Liver (tissue), 10 donors: ENCODE results near the gene KIAA1586. TPM values are rescaled to one million over a fixed set of nuclear protein-coding genes. Genes with fewer than 3 reads are reported as not detected.

Experiments used
- DNase-seq: peaks from one replicate; pipeline ENCODE4 v3.0.0-alpha.2; 2017; ENCODE audit warnings: low spot score
- H3K27ac ChIP-seq, 2 donors: one replicate each; pipeline ENCODE4 v1.7.0; 2013; ENCODE audit warnings: inconsistent platforms in 2 of 2, low read length in 2 of 2, control low read depth in 1 of 2, low read depth in 1 of 2, mild to moderate bottlenecking in 1 of 2
- H3K27me3 ChIP-seq, 4 donors: one replicate each; pipeline versions ENCODE4 v1.6.1 to v1.7.0; 2013; ENCODE audit warnings: low read length in 3 of 4, inconsistent platforms in 1 of 4, mild to moderate bottlenecking in 1 of 4, moderate library complexity in 1 of 4; ENCODE audit not compliant: control insufficient read depth in 4 of 4, insufficient read depth in 4 of 4
- H3K36me3 ChIP-seq, 4 donors: one replicate each; pipeline versions ENCODE4 v1.6.1 to v1.7.0; 2013; ENCODE audit warnings: low read length in 3 of 4, mild to moderate bottlenecking in 3 of 4, low read depth in 1 of 4, moderate library complexity in 1 of 4; ENCODE audit not compliant: control insufficient read depth in 4 of 4, insufficient read depth in 3 of 4
- H3K4me1 ChIP-seq, 4 donors: one replicate each; pipeline versions ENCODE4 v1.6.1 to v1.7.0; 2013; ENCODE audit warnings: low read length in 3 of 4, mild to moderate bottlenecking in 3 of 4, moderate library complexity in 1 of 4; ENCODE audit not compliant: control insufficient read depth in 4 of 4, insufficient read depth in 4 of 4
- H3K4me3 ChIP-seq, 3 donors: one replicate each; pipeline versions ENCODE4 v1.6.1 to v1.7.0; 2013; ENCODE audit warnings: low read length in 3 of 3, control low read depth in 1 of 3, low read depth in 1 of 3, mild to moderate bottlenecking in 1 of 3
- H3K9ac ChIP-seq, 2 donors: one replicate each; pipeline ENCODE4 v1.7.0; 2013; ENCODE audit warnings: low read length in 2 of 2, mild to moderate bottlenecking in 2 of 2, moderate library complexity in 2 of 2, control low read depth in 1 of 2, low read depth in 1 of 2
- H3K9me3 ChIP-seq, 4 donors: one replicate each; pipeline versions ENCODE4 v1.6.1 to v1.7.0; 2013; ENCODE audit warnings: low read length in 3 of 4; ENCODE audit not compliant: control insufficient read depth in 4 of 4
- ATF3 ChIP-seq: IDR thresholded peaks from 2 replicates; pipeline ENCODE4 v1.6.1; 2016; ENCODE audit warnings: antibody characterized with exemption
- CTCF ChIP-seq: fragments of 150-350 bp; IDR thresholded peaks from 2 replicates; pipeline ENCODE4 v1.5.1; 2017; ENCODE audit warnings: improper control_type of control experiment, low read depth, low read length; ENCODE audit not compliant: missing input control
- EGR1 ChIP-seq, 2 donors: IDR thresholded peaks; 2 replicates each; pipeline ENCODE4 v1.6.1; 2016 to 2018; ENCODE audit warnings: antibody characterized with exemption in 2 of 2, low read depth in 2 of 2
- FOXA1 ChIP-seq: IDR thresholded peaks from 2 replicates; pipeline ENCODE4 v1.6.1; 2016; ENCODE audit warnings: antibody characterized with exemption
- FOXA2 ChIP-seq: IDR thresholded peaks from 2 replicates; pipeline ENCODE4 v1.6.1; 2016; ENCODE audit warnings: antibody characterized with exemption
- HNF4A ChIP-seq, 2 donors: conservative IDR thresholded peaks; 2 replicates each; pipeline ENCODE4 v1.6.1; 2016; ENCODE audit warnings: antibody characterized with exemption in 2 of 2, mild to moderate bottlenecking in 2 of 2
- JUND ChIP-seq, 2 donors: IDR thresholded peaks; 2 replicates each; pipeline ENCODE4 v1.6.1; 2016; ENCODE audit warnings: antibody characterized with exemption in 2 of 2
- MAX ChIP-seq: IDR thresholded peaks from 2 replicates; pipeline ENCODE4 v1.6.1; 2016; ENCODE audit warnings: antibody characterized with exemption
- NR2F2 ChIP-seq: IDR thresholded peaks from 2 replicates; pipeline ENCODE4 v1.6.1; 2016; ENCODE audit warnings: antibody characterized with exemption
- RAD21 ChIP-seq, 2 donors: IDR thresholded peaks; 2 replicates each; pipeline ENCODE4 v1.6.1; 2016; ENCODE audit warnings: antibody characterized with exemption in 2 of 2, mild to moderate bottlenecking in 2 of 2
- REST ChIP-seq: IDR thresholded peaks from 2 replicates; pipeline ENCODE4 v1.6.1; 2016; ENCODE audit warnings: antibody characterized with exemption, mild to moderate bottlenecking
- RXRA ChIP-seq, 2 donors: IDR thresholded peaks; 2 replicates each; pipeline ENCODE4 v1.6.1; 2017 to 2018; ENCODE audit warnings: antibody characterized with exemption in 2 of 2, mild to moderate bottlenecking in 1 of 2
- SP1 ChIP-seq: IDR thresholded peaks from 2 replicates; pipeline ENCODE4 v1.6.1; 2018; ENCODE audit warnings: antibody characterized with exemption, mild to moderate bottlenecking
- TAF1 ChIP-seq: conservative IDR thresholded peaks from 2 replicates; pipeline ENCODE4 v1.6.1; 2016; ENCODE audit warnings: antibody characterized with exemption, mild to moderate bottlenecking
- YY1 ChIP-seq: IDR thresholded peaks from 2 replicates; pipeline ENCODE4 v1.6.1; 2016; ENCODE audit warnings: antibody characterized with exemption, mild to moderate bottlenecking
- ZBTB33 ChIP-seq: IDR thresholded peaks from 2 replicates; pipeline ENCODE4 v1.6.1; 2016; ENCODE audit warnings: antibody characterized with exemption
- WGBS: extraction: QIAGEN DNeasy Blood & Tissue Kit; methylation state at CpG from one replicate; pipeline ENCODE4 v1.1.7; 2013; 5-methylcytosine and 5-hydroxymethylcytosine counted together
- polyA plus RNA-seq, 2 donors: library from polyadenylated mRNA; stranded (reverse) in 1 of 2; unstranded in 1 of 2; fragments of 200-250 nt in 1 of 2; fragments of >200 nt in 1 of 2; fragmentation: Nextera tagmentation in 1 of 2; extraction: Ambion mirVana in 1 of 2; gene quantifications; one replicate each; pipeline versions ENCODE4 v1.2.1 to v1.2.3, GENCODE V29; 2013 to 2015
- small RNA-seq: library from RNA; depleted of rRNA; stranded (forward); fragments of <200 nt; gene quantifications from one replicate; pipeline ENCODE3, GENCODE V24; 2014
- total RNA-seq, 2 donors: library from RNA; depleted of rRNA; stranded (reverse); fragments of >200 nt; gene quantifications; one replicate each; pipeline ENCODE4 v1.2.3, GENCODE V29; 2014
- donor health status: healthy.
- donor health status: healthy.
- donor health status: healthy.
- donor health status: healthy.
- donor health status: healthy.

The KIAA1586 gene
- total and polyA plus RNA-seq, 4 donors = 2.1 to 25.0 (median 5.5) TPM

GRCh38 chr6:57104336-57104735 is 57.8 kb downstream of the KIAA1586 start:
- Histone ChIP-seq H3K9me3 (no peaks in the 10 kb centered on the region), H3K9ac (no peak overlapping the region), H3K4me3 (no peak overlapping the region), H3K27ac (no peak overlapping the region), H3K27me3 (no peaks in the 10 kb centered on the region), H3K36me3 (peaks cover 9 to 35% (median 23%) of the 10 kb centered on the region in 4 donors), H3K4me1 (peaks cover 0 to 2% (median 0%) of the 10 kb centered on the region in 4 donors)
- no peak for DNase-seq
- TF ChIP-seq TAF1 = no peak
- no peak for TF ChIP-seq YY1
- TF ChIP-seq RAD21 (IDR thresholded peaks at IDR 0.05) = no peak
- TF ChIP-seq FOXA2 = no peak
- no peak for TF ChIP-seq EGR1 (IDR thresholded peaks at IDR 0.05; ENCODE audit: low read depth in 2 of 2)
- TF ChIP-seq REST = no peak
- no peak for TF ChIP-seq HNF4A (conservative IDR thresholded peaks at IDR 0.05)
- no peak for TF ChIP-seq NR2F2
- no peak for TF ChIP-seq MAX
- TF ChIP-seq CTCF = no peak
- no peak for TF ChIP-seq ATF3
- no peak for TF ChIP-seq FOXA1
- no peak for TF ChIP-seq JUND (IDR thresholded peaks at IDR 0.05)
- TF ChIP-seq SP1 = no peak
- no peak for TF ChIP-seq ZBTB33
- TF ChIP-seq RXRA (IDR thresholded peaks at IDR 0.05) = no peak
- 88% methylated on average over 5 of the region's 5 CpGs for WGBS

Small RNAs within 50 kb of the gene (small RNA-seq; reads per million reads assigned to genes)
- gene FTH1P15 = not detected

Other genes with a start within 250 kb of the KIAA1586 start
- gene BEND6, start 91.6 kb upstream of the KIAA1586 start, total RNA-seq = under 1 TPM; under 0.01 to 0.14 TPM
- gene BEND6, start 91.6 kb upstream of the KIAA1586 start, polyA plus RNA-seq = under 1 TPM in 1 of 2 donors, not detected in 1; 0.03 TPM
- gene ZNF451, start 43.5 kb downstream of the KIAA1586 start, total RNA-seq = 100 to 1,000 TPM in 1 of 2 donors, 10 to 100 TPM in 1; 50.6 to 108 TPM
- 10 to 100 TPM in 1 of 2 donors, 1 to 10 TPM in 1; 5.5 to 17.0 TPM for gene ZNF451, start 43.5 kb downstream of the KIAA1586 start, polyA plus RNA-seq
- gene BAG2, start 125.6 kb downstream of the KIAA1586 start, total RNA-seq = 1 to 10 TPM; 3.6 to 4.9 TPM
- 1 to 10 TPM; 1.8 to 2.6 TPM for gene BAG2, start 125.6 kb downstream of the KIAA1586 start, polyA plus RNA-seq
- gene RAB23, start 175.6 kb downstream of the KIAA1586 start, total RNA-seq = 1 to 10 TPM; 3.0 to 4.3 TPM
- gene RAB23, start 175.6 kb downstream of the KIAA1586 start, polyA plus RNA-seq = 1 to 10 TPM in 1 of 2 donors, under 1 TPM in 1; 0.60 to 1.7 TPM